Mononuclear cell (primary cell): ENCODE measurements around the gene PCDHGA1. TPM values are rescaled to one million over a fixed set of nuclear protein-coding genes. Genes with fewer than 3 reads are reported as not detected.

Experiments used
- H3K27me3 ChIP-seq: 2 replicates; pipeline ENCODE4 v1.6.0; 2011; ENCODE audit warnings: low read length, control low read depth; ENCODE audit not compliant: insufficient read depth
- H3K4me1 ChIP-seq: 2 replicates; pipeline ENCODE4 v1.5.1; 2011; ENCODE audit warnings: mild to moderate bottlenecking, low read length, control low read depth; ENCODE audit not compliant: insufficient read depth
- H3K4me3 ChIP-seq: 2 replicates; pipeline ENCODE4 v1.5.1; 2011; ENCODE audit warnings: mild to moderate bottlenecking, low read length, moderate library complexity
- H3K9me3 ChIP-seq: 2 replicates; pipeline ENCODE4 v1.5.1; 2011; ENCODE audit warnings: low read depth, mild to moderate bottlenecking, control low read depth, low read length
- total RNA-seq: library from RNA; depleted of rRNA; stranded (reverse); fragments of >200 nt; gene quantifications from one replicate; pipeline ENCODE4 v1.2.3, GENCODE V29; 2012

PCDHGA1 gene
- total RNA-seq, 1 donor, result not detected

DNA sequence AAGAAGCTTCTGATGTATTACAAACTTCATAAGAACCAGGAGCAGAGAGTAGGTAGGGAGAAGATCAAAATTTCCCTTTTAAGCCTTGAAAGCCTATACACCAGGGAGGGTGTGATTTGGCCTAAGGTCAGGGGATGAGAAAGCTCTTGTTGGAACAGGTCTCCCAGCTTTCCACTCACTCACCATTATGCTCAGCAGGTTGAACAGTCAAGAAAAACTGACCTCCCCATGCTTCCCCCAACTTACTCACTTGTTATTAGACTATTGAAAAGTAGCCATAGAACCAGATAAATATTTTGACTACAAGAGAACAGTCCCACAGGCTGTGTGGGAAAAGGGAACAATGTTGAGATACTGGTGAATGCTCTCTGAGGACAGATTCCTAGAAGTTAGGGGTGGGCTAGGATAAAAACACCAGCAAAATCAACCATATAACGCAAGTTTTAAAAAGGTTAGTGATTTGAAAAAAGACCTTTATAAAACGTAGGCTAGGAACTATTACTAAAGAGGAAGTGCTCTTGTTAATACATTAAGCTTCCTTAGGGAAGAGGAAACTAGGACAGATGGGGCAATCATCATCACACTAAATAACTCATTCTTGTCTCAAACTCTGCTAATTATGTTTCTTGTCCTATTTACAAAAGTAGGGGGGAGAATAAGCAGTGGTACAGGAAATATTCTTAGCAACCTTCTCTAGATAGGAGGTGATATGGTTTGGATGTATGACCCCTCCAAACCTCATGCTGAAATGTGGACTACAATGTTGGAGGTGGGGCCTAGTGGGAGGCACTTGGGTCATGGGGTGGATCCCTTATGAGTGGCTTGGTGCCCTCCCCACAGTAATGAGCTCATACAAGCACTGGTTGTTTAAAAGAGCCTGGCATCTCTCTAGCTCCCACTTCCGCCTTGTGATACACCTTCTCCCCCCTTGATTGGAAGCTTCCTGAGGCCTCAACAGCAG, 189.6 kb downstream of the PCDHGA1 start:
- H3K4me3 ChIP-seq, result no peak overlapping the region
- peaks cover 70% of the 10 kb centered on the region for H3K4me1 ChIP-seq
- H3K9me3 ChIP-seq, result no peaks in the 10 kb centered on the region
- H3K27me3 ChIP-seq, result no peaks in the 10 kb centered on the region

DNA sequence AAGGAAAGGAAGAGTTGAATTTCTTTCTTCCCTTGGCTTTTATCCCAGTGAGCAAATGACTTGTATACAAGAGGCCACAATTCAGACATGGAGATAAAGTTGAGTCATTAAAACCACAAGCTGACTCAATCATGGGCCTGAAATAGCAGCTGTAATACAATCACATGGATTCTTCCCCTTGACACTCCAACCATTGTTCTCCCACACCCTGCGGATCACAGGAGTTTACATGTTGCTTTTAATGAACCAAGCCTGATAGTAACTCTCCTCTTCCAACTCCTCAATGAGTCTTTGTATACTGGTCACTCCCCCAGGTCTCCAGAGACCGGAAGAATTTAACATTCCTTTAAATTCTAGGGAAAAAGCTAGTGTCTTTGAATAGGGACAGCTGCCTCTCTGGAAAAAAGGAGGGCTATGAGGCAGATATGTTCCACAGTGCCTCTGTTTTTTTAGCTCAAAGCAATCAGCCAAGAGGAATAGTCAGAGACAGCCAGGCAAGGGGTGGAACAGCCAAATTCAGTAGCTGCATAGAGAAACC, 191.0 kb downstream of the PCDHGA1 start:
- Histone ChIP-seq H3K4me3 (no peak overlapping the region), H3K4me1 (peaks cover 56% of the 10 kb centered on the region)

DNA sequence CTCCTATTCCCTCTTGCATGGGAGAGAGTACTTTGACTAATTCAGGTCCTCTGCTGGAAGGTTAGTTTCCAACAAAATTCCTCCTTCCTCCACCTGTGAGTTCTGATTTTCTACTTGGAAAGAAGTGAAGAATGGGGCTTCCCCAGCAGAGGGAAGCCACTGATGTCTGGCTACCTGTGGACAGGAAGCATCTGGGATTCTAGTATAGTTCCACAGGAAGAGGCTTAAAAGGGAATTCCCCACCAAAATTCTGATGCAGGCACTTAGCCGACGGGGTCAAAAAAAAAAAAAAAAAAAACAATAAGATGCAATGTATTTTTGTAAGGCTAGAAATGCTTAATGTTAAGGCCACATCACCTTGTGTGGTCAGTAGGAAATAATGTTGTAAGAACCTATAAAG, 192.0 kb downstream of the PCDHGA1 start:
- Histone ChIP-seq H3K4me3 (no peak overlapping the region), H3K9me3 (no peaks in the 10 kb centered on the region), H3K4me1 (peaks cover 49% of the 10 kb centered on the region), H3K27me3 (no peaks in the 10 kb centered on the region)

More for the DNA sequence above, 191.0 kb downstream of the PCDHGA1 start:
- H3K9me3 ChIP-seq, result no peaks in the 10 kb centered on the region
- no peaks in the 10 kb centered on the region for H3K27me3 ChIP-seq

DNA sequence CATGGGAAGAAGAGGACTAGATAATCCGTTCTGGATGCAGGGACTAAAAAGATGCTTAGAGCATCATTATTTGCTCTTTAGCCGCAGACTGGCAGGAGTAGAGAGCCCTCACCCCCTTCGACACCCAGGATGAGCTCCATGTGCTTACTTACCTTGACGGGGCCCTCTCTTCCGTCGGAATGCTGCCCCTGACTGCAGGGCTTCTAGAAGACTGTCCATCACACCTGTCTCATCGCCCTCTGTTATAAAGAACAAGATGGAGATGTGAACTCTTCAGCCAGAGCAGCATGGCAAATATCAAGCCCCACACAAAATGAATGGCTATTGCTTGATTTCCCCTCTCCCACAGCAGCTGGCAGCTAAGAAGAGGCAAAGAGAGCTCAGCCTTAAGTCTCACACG, 193.7 kb downstream of the PCDHGA1 start:
- Histone ChIP-seq H3K9me3 (no peaks in the 10 kb centered on the region), H3K4me3 (no peak overlapping the region), H3K27me3 (no peaks in the 10 kb centered on the region), H3K4me1 (peaks cover 39% of the 10 kb centered on the region)

DNA sequence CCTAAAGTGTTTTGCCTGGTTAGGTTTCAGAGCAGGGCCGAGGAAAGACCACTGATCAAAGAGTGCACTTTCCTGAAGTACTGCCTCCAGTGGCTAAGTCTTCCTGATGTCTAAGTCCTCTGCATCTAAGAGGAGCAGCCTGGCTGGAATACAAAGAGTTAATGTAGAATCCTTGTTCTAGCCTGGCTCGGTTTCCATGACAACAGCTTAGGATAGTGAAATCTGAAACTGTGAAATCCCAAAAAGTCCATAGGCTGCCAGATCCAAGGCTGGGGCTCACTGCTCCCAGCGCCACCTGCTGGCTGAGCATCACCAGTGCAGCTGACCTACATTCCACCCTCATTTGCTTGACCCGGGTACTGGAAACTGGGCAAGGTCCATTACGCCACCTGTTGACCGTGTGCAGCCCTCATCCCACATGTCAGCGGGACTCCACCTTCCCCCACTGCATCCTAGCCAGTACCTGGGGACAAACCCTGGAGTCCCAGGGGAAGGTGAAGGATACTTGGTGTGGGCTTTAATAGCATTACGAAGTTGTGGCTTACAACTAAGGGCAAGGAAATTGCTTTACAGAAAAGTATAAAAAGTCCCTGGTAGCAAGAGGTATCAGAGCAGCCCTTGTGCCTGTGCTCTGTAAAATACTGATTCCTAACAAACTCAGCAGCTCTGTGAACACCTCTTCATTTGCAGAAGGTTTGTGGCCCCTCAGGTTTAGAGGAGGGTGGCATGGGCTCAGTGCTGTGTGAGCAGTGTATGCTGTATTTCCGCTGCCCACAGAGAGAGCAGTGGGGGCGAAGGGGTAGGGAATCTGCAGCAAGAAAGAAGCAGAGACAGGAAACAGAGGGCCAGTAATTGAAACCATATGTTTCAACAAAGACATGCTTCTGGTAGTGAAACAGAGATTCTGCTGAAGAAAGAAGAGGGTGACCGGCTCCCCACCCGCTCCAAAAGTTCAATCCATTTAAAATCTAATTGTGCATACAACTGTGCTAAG, 194.6 kb downstream of the PCDHGA1 start:
- H3K4me1 ChIP-seq, result peaks cover 30% of the 10 kb centered on the region
- no peaks in the 10 kb centered on the region for H3K9me3 ChIP-seq
- no peak overlapping the region for H3K4me3 ChIP-seq
- no peaks in the 10 kb centered on the region for H3K27me3 ChIP-seq

DNA sequence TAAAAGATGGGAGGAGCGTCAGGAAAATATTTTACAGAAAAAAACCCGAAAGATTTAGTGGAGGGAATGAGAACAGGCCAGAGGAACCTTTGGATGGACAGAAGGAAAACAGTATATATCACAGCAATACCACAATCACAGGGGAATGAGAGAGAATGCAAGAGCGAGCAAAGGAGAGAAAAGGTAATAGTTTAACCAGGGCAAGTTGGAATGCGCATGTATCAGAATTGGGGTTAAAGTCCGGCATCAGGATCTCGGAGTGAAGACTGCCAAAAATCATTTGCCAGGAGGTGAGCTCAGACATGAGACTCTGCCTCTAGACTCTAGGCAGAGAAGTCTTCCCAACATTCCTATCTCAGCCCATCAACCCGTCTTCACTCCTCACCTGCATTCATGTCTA, 195.3 kb downstream of the PCDHGA1 start:
- Histone ChIP-seq H3K27me3 (no peaks in the 10 kb centered on the region), H3K4me3 (no peak overlapping the region), H3K9me3 (no peaks in the 10 kb centered on the region), H3K4me1 (peaks cover 23% of the 10 kb centered on the region)

DNA sequence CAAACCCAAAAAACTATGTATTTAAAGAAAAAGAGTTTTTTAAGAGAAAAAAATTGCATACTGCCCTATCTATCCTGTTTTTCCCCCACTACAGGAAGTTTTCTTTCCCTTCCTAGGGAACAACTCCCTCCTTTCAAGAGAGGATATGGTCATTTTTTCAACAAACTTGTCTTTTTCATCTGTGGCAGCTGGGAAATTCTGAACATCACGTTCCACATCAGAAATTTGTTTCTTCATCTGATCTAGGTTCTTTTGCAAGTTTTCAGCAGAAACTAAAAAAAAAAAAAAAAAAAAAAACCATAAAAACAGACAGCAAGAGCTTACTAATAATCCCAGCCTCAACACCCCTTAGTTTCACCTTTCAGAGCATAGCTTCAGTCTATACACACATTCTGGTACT, 197.1 kb downstream of the PCDHGA1 start:
- Histone ChIP-seq H3K4me3 (no peak overlapping the region), H3K4me1 (peaks cover 5% of the 10 kb centered on the region), H3K27me3 (no peaks in the 10 kb centered on the region), H3K9me3 (no peaks in the 10 kb centered on the region)

DNA sequence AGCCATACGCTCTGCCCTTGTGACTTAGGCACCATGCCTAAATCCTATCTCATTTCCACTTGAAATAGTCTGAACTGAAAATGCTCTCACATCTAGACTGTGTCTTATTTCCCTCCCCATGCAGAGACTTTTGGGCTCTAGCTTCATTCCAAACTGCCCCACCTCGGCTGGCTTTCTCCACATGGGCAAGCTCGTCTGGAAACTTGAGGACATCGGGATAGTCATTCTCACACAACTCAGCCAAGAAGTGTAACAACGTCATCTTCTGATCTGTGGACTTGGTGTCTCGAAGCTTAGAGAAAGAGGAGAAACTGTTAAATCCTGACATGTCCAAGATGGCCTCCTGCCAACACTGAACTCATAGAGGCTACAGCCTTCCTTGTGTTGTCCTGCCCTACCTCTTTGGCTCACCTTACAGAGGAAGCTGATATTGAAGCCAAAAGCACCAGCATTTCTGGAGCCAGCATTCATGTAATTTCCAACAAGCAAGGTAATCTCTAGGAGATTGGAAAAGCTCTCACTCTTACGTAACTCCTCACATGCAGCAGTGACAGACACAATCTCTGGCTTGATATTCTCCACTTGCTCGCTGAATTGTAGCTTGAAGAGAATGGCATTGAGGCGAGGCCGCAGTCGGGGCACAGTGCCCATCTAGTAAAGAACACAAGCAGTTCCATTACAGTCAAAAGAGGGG, 198.1 kb downstream of the PCDHGA1 start:
- Histone ChIP-seq H3K4me1 (no peaks in the 10 kb centered on the region), H3K9me3 (no peaks in the 10 kb centered on the region), H3K4me3 (no peak overlapping the region), H3K27me3 (no peaks in the 10 kb centered on the region)

DNA sequence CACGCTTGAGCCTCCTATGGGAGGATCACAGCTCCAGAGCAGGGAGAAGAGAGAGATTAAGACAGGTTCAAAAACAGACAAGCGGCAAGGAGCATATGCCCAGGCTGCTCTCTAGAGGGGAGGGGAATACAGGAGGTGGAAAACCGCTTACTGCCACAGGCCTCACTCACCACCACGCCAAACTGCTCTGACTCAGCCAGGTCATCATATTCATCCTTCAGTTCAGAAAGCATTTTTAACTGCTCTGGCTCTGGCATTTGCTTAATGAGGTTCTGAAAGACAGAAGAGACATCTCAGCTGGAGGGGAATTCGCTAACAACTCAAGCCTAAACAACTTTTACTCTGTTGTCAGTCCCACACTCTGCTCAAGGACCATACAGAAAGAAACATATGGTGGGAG, 198.7 kb downstream of the PCDHGA1 start:
- Histone ChIP-seq H3K4me1 (no peaks in the 10 kb centered on the region), H3K4me3 (no peak overlapping the region), H3K9me3 (no peaks in the 10 kb centered on the region), H3K27me3 (no peaks in the 10 kb centered on the region)

DNA sequence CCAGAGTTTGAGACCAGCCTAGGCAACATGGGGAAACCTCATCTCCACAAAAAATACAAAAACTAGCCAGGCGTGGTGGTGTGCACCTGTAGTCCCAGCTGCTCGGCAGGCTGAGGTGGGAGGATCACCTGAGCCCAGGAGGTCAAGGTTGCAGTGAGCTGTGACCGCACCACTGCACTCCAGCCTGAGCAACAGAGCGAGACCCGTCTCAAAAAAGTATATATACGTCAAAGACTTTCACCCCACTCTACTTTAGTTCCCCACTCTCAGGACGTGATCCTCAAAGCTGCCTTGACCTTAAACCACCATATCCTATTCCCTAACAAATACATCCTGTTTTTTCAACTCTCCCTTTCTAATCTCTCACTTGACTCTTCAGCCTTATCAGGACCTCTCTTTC, 199.6 kb downstream of the PCDHGA1 start:
- Histone ChIP-seq H3K9me3 (no peaks in the 10 kb centered on the region), H3K27me3 (no peaks in the 10 kb centered on the region), H3K4me1 (no peaks in the 10 kb centered on the region), H3K4me3 (no peak overlapping the region)

DNA sequence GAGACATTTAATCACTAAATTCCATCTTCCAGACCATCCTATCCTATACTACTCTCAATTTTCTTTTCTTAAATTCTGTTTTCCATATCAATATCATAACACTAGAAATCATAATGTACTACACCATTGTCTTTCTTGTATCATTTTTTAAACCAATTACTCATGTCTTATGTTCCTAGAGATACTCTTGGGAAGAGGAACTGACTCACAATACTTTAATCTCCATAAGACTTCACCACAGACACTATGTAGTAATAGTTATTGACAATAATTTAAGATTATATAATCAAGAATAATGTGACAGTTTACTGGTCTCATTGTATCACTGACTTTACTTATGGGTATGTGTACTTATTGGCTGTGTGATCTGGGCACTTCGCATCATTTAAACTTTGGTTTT, 202.4 kb downstream of the PCDHGA1 start:
- Histone ChIP-seq H3K4me1 (no peaks in the 10 kb centered on the region), H3K9me3 (no peaks in the 10 kb centered on the region), H3K27me3 (no peaks in the 10 kb centered on the region), H3K4me3 (no peak overlapping the region)

DNA sequence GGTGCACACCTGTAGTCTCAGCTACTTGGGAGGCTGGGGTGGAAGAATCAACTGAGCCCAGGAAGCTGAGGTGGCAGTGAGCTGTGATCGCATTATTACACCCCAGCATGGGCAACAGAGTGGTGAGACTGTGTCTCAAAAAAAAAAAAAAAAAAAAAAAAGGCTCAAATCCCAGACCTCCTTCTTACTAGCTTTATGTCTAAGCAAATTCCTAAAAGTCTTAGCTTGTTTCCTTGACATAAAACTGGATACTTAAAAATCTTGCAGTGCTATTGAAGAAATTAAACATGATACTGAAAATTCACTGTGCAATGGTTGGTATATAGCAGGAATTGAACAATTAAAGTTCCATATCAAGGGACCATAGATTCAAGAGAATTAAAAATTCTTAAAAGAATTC, 203.6 kb downstream of the PCDHGA1 start:
- H3K4me3 ChIP-seq, result no peak overlapping the region

DNA sequence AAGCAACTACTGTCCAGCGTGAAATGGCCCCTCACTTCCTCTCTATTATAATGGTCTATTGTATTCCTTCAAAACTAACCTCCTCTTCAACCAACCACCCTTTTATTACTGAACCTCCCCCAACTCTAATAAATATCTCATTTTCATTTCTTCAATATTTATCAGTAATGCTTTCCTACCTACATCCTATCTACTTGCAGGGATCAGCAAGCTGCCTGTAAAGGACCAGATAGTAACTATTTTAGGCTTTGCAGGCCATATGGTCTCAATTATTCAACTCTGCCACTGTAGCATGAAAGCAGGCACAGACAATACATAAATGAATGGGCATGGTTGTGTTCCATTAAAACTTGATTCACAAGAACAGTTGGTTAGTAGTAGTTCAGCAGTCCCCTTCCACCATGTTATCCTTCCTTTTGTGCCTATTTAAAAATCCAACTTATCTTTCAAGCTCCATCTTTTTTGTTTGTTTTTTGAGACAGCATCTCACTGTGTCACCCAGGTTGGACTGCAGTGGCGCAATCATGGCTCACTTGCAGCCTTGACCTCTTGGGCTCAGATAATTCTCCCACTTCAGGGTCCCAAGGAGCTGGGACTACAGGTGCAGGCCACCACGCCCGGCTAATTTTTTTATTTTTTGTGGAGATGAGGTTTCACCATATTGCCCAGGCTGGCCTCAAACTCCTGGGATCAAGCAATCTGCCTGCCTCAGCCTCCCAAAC, 204.3 kb downstream of the PCDHGA1 start:
- Histone ChIP-seq H3K4me3 (no peak overlapping the region), H3K27me3 (no peaks in the 10 kb centered on the region), H3K4me1 (no peaks in the 10 kb centered on the region), H3K9me3 (no peaks in the 10 kb centered on the region)

More for the DNA sequence above, 203.6 kb downstream of the PCDHGA1 start:
- Histone ChIP-seq H3K9me3 (no peaks in the 10 kb centered on the region), H3K4me1 (no peaks in the 10 kb centered on the region), H3K27me3 (no peaks in the 10 kb centered on the region)

DNA sequence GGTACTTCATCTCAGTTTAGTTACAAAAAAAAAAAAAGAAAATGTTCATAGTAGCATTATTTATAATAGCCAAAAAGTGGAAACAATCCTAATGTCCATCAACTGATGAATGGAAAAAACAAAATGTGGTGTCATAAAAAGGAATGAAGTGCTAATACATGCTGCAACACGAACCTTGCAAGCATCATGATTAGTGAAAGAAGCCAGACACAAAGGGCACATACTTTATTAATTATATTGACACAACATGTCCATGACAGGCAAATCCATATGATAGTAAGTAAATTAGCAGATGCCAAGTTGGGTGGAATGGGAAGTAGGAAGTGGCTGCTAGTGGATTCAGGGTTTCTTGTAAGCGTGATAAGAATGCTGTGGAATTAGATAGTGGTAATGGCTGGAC, 212.7 kb downstream of the PCDHGA1 start:
- Histone ChIP-seq H3K9me3 (peaks cover 6% of the 10 kb centered on the region), H3K4me3 (no peak overlapping the region), H3K4me1 (no peaks in the 10 kb centered on the region), H3K27me3 (no peaks in the 10 kb centered on the region)
